ENCODE data around the gene MAD1L1.

Gene MAD1L1

DNA sequence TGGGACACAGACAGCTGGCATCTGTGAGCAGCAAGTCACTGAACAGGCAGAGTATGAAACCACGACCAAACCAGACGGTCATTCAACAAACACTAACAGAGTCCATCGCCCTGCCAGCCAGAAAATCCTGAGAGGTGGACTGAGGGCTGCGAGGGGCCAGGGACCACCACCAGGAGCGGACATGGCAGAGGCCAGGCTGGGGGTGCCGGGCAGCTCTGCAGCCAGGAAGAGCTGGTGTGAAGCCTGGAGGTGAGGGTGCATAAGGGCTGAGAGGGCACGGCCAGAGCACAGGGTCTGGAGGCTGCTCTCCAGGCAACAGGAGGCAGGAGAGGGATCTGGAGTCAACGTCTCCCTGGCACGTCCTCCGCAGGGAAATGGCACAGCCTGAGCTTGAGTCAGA, 15.5 kb downstream of the MAD1L1 start:
- no peak for DNase-seq

DNA sequence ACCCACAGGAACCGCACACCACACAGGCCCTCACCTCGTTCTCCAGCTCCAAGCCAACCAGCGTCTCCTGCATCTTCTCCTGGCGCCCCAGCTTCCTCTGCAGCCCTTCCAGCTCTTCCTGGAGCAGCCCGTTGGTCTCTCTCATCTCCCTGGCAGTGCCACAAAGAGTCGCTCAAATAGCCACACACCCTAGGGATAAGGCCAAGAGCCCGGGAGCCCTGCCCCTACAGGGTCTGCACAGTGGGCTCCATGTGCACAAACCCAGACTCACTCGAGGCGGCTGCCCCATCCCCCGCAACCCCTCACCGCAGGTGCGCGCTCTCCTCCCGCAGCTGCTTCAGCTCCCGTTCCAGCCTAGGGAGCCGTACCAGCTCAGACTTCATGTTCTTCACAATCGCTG, 16.9 kb downstream of the MAD1L1 start:
- no peak for DNase-seq

DNA sequence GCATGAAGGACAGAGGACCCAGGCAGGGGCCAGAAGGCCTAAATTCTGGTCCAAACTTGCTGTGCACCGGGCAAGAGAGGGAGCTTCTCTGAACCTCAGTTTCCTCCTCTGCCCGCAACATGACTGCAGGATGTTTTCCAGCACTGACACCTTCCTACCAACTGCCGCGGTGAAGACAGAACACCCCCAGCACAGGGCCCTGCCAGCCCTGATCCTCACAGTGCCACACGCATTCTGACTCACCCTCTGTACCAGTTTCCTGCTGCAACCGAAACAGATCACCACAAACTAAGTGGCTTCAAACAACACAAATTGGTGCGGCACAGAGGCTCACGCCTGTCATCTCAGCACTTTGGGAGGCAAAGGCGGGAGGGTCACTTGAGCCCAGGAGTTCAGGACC, 18.1 kb downstream of the MAD1L1 start:
- peak; percentile 7 for DNase-seq

DNA sequence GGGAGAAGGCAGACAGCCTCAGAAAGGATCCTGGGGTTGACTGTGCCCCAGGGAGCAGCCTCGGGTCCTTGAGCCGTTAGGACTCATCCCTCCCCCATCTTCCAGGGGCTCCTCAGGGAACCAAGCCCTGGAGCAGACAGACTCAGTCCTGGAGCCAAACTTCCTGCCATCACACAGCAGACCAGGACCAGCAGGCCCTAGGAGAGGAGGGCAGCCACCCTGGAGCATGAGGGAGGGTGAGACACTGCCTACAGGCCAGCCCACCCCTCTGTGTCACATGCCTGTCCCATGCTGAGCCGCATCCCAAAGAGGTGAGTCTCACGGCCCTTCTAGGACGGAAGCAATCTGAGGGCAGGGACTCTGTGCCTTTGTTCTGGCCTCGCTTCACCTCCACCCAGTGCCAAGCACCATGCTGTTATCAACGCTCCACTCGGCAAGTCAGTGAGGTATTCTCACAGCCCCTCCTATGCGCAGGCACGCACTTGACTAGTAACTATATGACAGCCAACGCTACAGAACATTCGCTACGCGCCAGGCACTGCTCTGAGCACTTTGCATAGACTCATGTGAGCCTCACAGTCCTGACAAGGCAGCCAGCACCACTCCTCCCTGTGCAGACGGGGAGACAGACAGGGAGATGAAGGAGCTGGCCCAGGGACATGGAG, 19.1 kb downstream of the MAD1L1 start:
- no peak for DNase-seq

DNA sequence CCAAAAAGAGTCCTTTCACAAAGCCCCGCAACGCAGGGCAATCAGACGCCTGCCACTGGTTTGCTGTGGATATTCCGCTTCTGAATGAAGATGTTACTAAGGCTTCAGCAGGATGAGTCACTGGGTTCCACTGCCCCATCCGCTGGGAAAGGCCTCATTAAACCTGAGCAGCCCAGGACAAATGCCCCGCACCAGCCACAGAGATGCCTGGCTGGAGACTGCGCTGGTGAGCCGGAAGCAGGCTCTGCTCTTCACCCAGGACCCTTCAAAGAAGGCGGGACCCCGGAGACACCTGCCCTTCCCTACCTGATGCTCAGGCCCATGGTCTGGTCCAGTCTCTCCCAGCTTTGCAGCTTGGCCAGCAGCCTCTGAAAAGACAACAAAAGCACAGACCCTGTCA, 19.8 kb downstream of the MAD1L1 start:
- DNase-seq: no peak

DNA sequence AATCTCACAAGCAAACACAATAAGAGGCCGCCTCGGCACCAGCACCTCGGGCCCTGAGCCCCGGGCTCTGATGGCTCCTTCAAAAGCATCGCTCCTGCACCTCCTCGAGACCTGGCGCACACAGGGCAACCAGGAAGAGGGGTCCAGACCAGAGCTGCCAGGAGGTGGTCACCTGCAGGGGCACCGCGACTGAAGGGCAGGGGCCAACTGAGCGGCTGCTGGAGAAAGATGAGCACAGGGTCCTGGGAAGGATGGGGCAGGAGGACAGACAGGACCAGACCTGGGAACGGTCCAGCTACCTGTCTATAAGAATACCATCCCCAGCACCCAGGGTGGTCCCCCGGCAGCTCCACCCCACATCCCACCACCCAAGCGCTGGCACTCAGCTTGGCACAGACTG, 20.8 kb downstream of the MAD1L1 start:
- DNase-seq: no peak

DNA sequence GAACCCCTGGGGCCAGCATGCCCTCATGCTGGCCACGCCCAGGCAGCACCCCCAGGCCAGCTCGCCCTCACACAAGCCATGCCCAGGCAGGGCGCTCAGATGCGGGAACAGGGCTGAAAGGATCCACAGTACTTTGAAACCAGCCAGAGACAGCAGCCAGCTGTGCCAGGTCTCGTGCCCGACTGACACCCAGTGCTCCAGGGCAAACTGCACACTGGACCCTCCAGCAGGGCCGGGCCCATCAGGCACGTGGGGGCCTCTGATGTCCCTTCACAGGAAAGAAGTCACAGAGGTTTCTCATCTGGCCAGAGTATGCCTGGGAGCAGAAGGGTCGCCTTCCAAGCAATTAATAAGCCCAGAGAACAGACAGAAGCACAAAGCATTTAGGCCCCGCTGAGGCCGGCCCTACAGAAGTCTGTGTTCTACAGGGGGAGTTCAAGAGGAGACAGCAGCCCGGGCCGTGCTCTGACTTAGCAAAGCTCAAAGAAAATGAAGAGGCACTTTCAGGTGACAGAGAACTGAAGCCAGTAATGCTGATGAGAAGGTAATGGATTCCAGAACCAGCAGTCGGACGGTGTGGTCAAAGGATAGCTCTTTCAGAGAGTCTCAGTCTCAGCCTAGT, 21.4 kb downstream of the MAD1L1 start:
- no peak for DNase-seq

DNA sequence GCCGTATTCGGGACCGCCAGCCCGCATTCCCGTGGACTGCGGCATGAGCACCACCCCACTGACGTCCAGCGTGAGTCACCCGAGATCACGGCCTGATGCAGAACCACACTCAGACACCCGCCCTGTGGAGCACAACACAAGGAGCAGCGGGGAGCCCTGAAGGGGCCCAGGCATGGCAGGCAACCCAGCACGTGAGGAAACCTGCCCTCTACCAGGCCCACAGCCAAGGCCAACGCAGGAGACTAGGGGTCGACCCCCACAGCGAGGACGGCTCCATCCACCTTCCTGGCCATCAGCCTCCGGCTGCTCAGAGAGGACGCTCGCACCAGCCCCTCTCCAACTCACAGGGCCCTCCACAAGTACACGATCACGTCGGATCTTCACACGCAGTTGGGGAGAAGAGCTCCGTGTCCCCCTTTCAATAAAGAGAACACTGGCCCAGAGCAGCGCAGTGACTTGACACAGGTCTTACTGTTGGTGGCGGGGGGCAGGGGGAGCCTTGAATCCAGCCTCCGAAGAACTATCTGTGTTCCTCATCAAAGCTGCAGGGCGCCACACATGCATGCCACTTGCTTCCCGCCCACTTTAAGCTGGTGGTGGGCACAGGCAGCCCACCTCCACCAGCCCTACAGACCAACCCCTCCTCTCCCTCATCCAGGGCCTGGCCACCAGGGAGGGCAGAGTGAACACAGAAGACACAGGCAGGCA, 22.0 kb downstream of the MAD1L1 start:
- DNase-seq: no peak

DNA sequence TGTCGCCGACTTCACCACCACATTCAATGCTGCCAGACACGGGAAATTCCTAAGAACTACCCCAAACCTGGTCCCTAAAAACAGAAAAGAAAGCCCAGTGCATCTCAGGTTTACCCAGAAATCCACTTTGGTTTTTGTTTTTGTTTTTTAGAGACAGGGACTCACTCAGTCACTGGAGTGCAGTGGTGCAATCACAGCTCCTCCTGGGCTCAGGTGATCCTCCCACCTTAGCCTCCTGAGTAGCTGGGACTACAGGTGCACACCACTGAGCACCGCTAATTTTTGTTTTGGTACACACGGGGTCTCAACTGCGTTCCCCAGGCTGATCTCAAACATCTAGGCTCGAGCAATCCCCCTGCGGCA, 22.8 kb downstream of the MAD1L1 start:
- DNase-seq: no peak

DNA sequence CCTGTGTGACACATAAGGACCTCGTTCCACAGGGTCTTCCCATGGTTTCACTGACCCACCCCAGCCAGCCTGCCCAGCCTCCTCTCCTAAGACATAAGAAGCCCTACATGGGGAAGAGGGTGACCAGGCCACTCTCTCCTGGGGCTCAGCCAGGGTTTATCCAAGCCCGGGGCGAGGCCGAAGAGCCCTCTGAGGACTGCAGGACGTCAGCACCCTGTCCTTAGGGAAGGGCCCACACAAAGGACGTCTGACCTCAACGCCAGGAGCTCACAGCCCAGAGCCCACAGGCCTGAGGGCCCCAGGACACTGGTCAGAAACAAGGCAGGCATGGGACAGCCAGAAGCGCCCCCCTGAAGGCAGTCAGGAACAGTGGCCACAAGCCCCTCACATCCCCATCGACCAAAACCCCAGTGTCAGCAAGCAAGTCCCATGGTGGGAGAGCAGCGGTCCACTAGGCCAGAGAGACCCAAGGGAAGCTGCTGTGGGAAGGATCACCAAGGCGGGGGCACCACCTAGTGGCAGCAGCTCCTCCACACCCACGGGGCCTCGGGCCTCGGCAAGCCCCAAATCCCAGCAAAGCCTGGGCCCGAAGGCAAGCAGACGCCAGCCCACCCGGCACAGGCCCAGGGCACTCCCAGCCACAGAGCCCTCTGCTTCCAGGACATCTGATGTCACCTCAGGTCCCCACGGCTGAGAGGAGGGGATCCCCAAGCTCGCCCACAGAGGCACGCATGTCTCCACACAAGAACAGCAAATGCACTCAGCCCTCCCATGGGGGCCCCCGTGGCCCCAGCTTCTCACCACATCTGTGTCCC, 23.4 kb downstream of the MAD1L1 start:
- DNase-seq: peak; percentile 50

DNA sequence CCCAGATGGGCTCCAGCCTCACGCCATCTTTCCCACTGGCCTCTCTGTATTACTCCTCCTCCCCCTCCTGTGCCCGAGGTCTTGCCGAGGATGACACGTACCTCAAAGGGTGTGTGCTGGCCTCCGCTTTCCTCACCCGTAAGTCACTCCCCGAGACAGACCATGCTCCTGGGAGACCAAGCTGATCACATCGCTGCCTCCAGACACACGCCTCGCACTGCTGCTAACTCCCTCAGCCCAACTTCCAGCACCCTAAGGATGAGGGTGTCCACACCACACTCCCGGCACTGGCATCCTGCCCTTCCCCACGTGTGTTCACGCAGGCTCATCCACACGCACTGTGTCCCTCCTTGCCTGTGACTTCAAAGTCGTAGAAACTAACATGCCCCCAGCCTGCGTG, 24.0 kb downstream of the MAD1L1 start:
- DNase-seq: no peak

DNA sequence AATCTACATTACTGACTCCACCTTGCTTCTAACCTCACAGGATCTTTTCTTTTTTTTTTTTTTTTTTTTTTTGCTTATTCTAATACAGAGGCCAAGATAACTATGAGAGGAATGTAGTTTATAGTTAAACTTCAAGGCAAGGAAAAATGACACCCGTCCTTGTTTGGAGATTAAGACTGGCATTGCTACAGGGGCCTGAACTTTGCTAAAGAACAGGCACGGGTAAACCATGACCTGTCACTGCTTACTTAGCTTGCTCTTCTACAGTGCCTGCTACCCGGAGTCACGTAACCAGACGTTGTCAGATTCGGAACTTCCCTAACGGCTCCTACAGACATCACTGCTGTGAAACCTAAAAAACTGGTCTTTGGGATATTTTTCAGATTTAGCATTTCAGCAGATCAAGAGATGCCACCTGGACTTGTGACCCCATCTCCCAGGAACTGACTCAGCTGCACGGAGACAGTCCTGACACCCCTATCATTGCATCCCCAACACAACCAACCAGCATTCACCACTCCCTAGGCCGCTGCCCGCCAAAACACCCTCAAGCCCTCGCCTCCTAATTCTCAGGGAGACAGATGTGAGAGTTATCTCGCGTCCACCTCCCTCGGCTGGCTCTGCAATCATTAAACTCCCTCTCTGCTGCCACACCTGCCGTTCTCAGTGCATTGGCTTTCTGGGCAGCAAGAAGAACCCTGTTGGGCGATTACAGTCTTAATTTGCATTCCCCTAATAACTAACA, 27.5 kb downstream of the MAD1L1 start:
- DNase-seq: no peak

DNA sequence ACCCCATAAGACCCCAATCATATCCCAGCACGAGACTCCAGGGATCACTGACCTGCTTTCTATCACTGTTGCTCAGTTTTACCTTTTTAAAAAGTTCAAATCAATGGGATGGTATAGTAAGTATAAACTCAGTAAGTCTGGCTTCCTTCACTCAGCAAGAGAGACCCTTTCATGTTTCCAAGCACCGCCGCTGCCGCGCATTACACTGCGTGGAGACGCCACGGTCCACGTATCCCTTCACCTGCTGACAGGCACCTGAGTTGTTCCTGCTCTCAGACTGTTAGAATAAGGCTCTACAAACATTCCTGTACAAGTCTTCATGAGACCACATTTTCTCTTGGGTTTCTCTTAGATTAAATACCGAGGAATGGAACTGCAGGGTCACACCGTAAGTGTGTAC, 28.3 kb downstream of the MAD1L1 start:
- no peak for DNase-seq

DNA sequence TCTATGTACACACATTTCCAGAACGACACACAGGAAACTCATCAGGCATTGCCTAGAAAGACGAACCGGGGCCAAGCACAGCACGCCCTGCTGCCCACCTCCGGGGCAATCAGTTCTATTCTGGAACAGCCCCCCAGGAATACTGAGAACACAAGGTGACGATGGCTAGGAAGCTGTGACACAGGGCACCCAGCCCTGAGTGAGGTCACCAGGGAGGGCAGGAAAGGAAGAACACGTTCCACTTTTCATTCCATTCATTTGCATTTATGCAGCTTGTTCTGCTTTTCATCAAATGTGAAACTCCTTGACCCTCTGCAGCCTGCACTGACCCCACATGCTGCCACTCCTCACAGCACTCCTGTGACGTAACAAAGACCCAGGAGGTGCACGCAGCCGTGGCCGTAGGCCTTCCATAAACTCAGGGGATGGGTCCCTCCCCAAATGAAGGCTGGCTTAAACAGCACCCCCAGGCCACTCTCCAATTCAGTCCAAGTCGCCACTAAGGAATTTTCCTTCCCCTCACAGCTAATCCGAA, 28.9 kb downstream of the MAD1L1 start:
- DNase-seq: no peak

DNA sequence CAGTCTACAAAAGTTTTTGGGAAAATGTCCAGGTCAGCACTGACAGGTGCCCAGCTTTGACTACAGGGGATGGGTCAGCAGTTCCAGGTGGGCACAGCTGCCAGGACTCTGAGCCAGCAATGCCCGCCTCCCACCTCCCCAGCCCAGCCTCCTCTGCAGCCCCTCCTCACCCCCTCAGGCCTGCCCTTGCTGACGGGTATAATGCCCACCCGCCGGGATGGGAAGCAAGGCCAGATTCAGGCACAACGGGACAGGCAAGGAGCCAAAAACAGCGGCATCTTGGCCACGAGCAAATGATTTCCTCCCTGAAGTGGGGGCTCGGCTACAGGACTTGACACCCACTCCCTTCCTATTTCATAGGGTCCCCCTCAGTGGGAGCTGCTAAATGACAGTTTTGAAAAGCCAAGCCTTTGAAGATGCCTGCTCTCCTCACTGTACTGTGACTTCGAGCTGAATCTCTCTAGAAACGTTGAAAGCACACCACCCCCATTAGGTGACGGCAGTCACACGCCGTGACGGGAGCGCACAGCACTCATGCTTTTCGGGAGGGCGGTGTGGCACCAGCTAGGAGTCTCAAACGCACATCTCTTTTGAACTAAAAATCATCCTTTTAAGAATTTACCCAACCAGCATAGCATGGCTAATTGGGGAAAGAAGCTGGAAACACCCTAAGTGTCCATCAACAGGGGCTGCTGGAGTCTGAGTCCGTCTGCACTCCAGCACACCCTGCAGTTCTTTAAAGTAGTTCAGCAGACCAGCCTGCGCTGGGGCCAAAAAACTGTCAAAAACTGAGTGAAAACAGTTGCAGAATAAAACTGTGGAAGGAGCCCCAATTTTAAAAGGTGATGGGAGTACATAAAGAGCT, 29.6 kb downstream of the MAD1L1 start:
- DNase-seq: no peak

DNA sequence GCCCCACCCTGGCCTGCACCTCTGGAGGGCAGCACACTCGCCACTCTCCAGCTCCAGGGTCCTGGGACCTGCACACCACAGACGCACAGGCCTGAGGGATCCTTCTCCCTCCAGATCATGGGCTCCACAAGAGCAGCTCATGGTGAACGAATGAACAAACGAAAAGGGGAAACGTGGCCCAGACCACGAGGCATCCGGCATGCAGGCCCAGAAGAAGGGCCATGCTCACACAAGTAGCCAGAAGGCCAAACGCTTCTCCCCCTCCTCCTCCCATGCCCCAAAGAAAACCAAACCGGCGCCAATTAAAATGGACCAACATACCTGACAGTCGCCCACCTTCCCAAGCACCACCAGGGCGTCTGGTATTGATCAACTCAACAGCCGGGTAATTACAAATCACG, 30.4 kb downstream of the MAD1L1 start:
- DNase-seq: no peak

DNA sequence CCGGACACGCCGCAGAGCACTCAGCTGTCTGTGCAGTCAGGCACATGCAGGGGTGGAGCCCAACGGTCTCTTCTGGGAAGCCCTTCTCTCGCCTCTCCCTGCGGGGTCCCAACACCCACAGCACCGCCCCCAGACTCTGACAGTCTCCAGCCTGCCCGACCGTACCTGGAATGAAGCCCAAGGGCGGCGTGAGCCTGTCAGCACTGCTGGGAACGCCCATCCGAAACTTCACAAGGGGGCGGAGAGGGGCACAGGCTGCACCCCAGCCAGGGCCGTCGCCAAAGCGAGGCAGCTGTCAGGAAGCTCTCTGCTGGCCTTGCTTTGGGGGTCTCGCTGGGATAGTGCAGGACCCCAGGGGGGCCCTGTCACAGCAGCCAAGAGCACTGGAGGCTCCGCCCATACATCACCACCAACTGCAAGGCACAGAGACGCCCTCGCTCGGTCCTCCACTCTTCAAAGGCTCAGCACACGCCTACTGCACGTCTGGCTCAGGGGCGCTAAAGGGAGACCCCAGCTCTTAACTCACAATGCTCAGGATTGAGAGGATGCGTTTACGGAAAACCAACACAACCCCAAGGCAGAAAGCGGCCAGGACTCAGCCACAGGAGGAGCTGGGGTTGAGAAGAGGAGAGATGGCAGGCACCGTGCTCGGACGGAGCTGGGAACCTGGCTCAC, 30.9 kb downstream of the MAD1L1 start:
- DNase-seq: no peak

DNA sequence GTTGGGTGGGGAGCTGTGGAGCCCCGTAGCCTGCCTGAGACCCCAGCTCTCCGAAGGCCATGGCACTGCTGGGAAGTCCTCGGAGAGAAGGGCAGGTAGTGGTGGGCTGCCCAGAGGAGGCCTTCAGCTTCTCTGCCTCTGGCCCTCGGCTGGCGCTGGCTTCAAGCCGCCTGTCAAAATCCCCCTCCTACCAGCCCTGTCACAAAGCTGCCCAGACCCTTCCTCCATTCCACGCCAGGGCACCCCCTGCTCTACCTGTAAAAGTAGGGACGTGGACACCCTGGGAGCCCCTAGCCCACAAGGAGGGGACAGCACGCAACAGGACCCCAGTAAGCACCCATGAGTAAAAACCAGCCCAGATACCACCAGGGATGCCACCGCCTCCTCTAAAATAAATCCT, 31.6 kb downstream of the MAD1L1 start:
- DNase-seq: no peak

DNA sequence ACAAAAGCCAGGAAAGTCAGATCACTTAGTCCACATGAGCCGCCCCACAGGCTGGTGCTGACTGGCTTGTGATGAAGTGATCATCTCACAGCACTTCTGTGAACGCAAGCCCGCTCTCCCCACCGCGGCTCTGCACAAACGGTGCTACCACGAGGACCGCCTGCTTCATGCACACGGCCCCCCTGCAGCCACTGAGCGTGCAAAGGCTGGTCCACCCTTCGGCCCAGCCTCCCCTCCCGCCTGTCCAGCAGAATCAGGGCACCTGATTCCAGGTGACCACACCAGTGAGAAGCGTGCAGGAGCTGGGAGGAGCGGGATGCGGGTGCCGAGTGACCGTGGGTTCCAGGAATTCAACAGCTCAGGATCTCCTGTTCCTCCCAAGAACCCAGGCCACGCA, 32.2 kb downstream of the MAD1L1 start:
- DNase-seq: no peak

DNA sequence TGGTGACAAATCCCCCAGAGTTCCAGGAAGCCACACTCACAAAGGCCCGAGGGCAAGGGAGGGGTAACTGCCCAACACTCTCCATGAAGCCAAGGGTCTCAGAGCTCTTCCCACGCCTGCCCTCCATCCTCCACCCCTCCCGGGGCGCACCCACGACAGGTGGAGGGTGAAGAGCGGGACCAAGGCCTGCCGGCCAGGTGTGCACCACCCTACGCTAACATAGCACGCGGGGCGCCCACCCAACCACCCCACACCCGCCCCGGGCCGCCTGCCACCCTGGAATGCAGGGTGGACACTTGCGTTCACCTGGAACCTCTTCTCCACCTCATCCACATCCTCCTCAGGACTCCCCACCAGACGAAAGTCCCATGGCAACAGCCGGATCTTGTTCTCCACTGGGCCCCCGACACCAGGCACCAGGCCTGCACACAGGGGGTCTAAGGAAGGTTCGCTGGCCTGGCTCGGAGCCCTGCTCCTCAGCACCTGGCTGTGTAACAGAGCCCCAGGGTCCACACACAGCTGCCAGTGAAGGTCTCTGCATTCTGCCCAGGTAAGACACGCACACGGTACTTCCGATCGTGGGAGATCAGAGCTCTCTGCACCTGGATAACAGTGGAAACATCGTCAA, 32.7 kb downstream of the MAD1L1 start:
- DNase-seq: no peak

DNA sequence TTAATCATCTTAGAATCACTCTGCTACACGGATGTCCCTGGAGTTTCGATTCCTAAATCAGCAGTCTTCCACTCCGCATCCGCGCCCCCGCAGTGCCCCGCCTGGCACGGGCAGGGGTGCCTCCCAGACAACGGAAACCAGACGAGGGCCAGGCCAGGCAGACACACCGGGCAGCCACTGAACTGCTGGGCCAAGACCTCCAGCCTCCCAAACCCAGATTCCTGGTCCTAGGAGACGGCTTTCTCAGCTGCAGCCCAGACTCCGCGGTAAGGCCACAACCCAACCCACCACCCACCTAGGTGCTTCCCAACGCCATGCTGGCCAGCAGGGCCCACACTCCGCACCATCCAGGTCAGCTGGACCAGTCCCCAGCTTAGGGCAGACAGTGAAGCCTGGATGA, 33.2 kb downstream of the MAD1L1 start:
- no peak for DNase-seq

All from CD4-positive, alpha-beta T cell treated with Interleukin-10 for 1 hour (primary cell).